ENCODE data around the gene BEND3. TPM values are rescaled to one million over a fixed set of nuclear protein-coding genes. Genes with fewer than 3 reads are reported as not detected.

Gene BEND3
- total and polyA plus RNA-seq, 11 donors: 0.30 to 2.0 (median 1.3) TPM

DNA sequence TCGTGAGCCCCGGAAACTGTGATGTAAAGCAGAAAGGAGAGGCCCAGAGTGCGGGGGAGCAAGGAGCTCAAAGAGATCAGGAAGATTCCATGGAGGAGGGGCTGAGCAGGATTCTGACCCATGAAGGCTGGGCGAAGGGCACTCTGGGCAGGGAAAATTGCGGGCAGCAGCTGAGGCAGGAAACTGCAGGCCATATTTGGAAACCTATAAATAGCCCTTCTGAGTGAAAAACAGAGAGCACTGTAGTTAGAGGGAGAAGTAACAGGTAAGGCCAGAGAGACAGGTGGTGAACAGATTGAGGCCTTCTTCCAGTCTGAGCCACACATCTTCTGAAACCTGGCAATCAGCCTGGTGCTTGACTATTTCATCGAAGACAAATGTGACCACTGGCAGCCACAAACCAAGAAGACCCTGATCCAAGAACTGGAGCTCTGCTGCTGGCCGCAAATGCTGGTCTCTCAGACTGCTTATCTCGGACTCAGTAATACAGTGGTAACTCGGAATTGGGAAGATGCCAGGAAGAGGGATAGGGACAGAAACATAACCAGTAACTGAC lies 14.1 kb upstream of the BEND3 start:
- intact Hi-C loops (cut with DNase I): no loop called here

DNA sequence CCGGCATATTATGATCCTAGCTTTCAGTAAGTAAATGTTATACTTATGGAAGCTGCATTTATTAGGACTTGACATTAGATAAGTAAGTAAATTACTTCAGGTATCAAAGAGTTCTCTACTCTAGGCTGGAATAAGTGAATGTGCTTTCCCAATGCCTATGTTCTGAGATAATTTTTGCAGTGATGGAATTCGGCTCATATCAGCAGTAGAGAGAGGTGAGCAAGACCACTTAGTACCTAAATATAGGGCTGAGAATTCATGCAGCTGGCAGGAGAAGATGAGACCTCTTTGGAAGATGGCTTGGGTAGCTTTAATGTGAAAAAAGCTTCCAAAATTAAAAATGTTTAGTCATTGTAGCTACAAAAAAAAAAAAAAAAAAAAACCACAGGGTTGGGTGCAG lies 13.3 kb upstream of the BEND3 start:
- Histone ChIP-seq H3K4me1 (peaks cover 0 to 10% (median 0%) of the 10 kb centered on the region in 12 donors), H3K36me3 (no peaks in the 10 kb centered on the region), H3K4me3 (no peak overlapping the region), H3K27me3 (no peaks in the 10 kb centered on the region), H3K27ac (no peak overlapping the region), H3K9me3 (no peaks in the 10 kb centered on the region)
- WGBS, 4 donors: 59 to 72% (median 66%) methylated on average over 2 of the region's 2 CpGs
- ATAC-seq (peak in 1 of 4 donors; percentile 11), DNase-seq (no peak)
- TF ChIP-seq POLR2A (IDR thresholded peaks at IDR 0.05): no peak
- TF ChIP-seq, protein P1, sequence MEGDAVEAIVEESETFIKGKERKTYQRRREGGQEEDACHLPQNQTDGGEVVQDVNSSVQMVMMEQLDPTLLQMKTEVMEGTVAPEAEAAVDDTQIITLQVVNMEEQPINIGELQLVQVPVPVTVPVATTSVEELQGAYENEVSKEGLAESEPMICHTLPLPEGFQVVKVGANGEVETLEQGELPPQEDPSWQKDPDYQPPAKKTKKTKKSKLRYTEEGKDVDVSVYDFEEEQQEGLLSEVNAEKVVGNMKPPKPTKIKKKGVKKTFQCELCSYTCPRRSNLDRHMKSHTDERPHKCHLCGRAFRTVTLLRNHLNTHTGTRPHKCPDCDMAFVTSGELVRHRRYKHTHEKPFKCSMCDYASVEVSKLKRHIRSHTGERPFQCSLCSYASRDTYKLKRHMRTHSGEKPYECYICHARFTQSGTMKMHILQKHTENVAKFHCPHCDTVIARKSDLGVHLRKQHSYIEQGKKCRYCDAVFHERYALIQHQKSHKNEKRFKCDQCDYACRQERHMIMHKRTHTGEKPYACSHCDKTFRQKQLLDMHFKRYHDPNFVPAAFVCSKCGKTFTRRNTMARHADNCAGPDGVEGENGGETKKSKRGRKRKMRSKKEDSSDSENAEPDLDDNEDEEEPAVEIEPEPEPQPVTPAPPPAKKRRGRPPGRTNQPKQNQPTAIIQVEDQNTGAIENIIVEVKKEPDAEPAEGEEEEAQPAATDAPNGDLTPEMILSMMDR (IDR thresholded peaks at IDR 0.05): no peak
- intact Hi-C loops (cut with DNase I): no loop called here

More for the DNA sequence above, 14.1 kb upstream of the BEND3 start:
- no peaks in the 10 kb centered on the region for H3K27me3 ChIP-seq
- H3K36me3 ChIP-seq: no peaks in the 10 kb centered on the region
- ATAC-seq (peak in 3 of 4 donors; percentile 65 to 71 (median 66)), DNase-seq (no peak)
- H3K9me3 ChIP-seq: no peaks in the 10 kb centered on the region
- H3K4me3 ChIP-seq: no peak overlapping the region
- H3K27ac ChIP-seq: no peak overlapping the region
- H3K4me1 ChIP-seq: peaks cover 0 to 10% (median 0%) of the 10 kb centered on the region in 12 donors
- TF ChIP-seq, protein P1 (IDR thresholded peaks at IDR 0.05): no peak
- no peak for TF ChIP-seq POLR2A (IDR thresholded peaks at IDR 0.05)
- WGBS, 4 donors: 42 to 56% (median 52%) methylated on average over 9 of the region's 9 CpGs

DNA sequence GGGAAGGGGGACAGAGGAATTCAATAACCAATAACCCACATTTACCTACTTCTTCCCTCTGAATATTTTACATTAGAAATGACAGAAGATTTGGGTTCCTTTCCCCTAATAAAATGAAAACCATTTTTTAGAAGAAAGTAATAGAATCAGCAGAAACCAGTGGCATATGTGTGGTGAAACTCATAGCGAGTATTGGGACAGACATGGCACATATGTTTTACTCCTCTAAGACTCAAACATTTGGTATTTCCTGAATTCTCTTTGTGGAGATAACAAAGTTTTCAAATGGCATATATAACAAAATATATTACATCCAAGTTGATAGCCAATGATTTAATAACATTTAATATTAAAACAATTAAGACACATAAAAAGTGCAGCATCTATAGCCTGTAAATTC lies 12.9 kb upstream of the BEND3 start:
- Histone ChIP-seq H3K27ac (no peak overlapping the region), H3K36me3 (no peaks in the 10 kb centered on the region), H3K4me3 (no peak overlapping the region), H3K9me3 (no peaks in the 10 kb centered on the region), H3K27me3 (no peaks in the 10 kb centered on the region), H3K4me1 (peaks cover 0 to 10% (median 0%) of the 10 kb centered on the region in 12 donors)
- 79 to 88% (median 83%) methylated on average over 1 of the region's 1 CpG for WGBS, 4 donors
- ATAC-seq (no peak), DNase-seq (no peak)
- intact Hi-C loops (cut with DNase I): no loop called here
- TF ChIP-seq, protein P1 (IDR thresholded peaks at IDR 0.05): no peak
- no peak for TF ChIP-seq POLR2A (IDR thresholded peaks at IDR 0.05)

DNA sequence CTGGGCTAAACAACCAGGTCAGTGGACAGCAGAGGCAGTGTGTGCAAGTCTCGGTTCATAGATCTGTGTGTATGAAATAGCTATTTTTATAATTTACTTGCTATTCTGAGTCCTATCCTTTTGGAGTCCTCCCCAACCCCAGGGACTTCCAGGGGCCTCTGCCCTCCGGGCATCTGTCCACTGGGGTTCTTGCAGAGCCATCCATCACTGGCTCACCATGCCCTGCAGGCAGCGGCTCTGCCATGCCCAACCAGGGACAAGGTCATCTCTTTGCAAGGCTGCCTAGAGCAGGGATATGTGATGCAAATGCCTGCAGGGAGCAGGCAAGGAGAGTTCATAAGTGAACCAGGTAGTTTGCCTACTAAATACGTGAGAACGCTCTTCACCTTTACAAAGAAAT lies 10.5 kb upstream of the BEND3 start:
- ATAC-seq (peak in 2 of 4 donors; percentile 20 to 47), DNase-seq (no peak)
- Histone ChIP-seq H3K4me1 (peaks cover 0 to 10% (median 0%) of the 10 kb centered on the region in 12 donors), H3K27me3 (no peaks in the 10 kb centered on the region), H3K27ac (no peak overlapping the region), H3K9me3 (no peaks in the 10 kb centered on the region), H3K36me3 (no peaks in the 10 kb centered on the region), H3K4me3 (no peak overlapping the region)
- no peak for TF ChIP-seq POLR2A (IDR thresholded peaks at IDR 0.05)
- TF ChIP-seq, protein P1 (IDR thresholded peaks at IDR 0.05): no peak
- 84 to 90% (median 89%) methylated on average over 5 of the region's 5 CpGs for WGBS, 4 donors
- intact Hi-C loops (cut with DNase I): no loop called here
